Subcutaneous adipose tissue (tissue), 4 donors: ENCODE data around the gene HHIP. TPM values are rescaled to one million over a fixed set of nuclear protein-coding genes. Genes with fewer than 3 reads are reported as not detected.

Experiments
- small RNA-seq: library from RNA; depleted of rRNA; stranded (forward); fragments of <200 nt; gene quantifications from one replicate; pipeline ENCODE3, GENCODE V24; 2016
- total RNA-seq, 4 donors: library from RNA; depleted of rRNA; stranded (reverse); fragments of >200 nt; gene quantifications; one replicate each; pipeline ENCODE4 v1.1.0, GENCODE V29; 2016
- TF ChIP-seq, protein P1 (sequence below): fragments of 450-650 bp; IDR thresholded peaks from one replicate; pipeline ENCODE4 v1.5.1; 2016; ENCODE audit warnings: low read depth, mild to moderate bottlenecking, control low read depth, antibody characterized with exemption, moderate library complexity

HHIP gene
- total RNA-seq, 4 donors from 2014 or later, result 0.38 to 1.9 (median 1.0) TPM

DNA sequence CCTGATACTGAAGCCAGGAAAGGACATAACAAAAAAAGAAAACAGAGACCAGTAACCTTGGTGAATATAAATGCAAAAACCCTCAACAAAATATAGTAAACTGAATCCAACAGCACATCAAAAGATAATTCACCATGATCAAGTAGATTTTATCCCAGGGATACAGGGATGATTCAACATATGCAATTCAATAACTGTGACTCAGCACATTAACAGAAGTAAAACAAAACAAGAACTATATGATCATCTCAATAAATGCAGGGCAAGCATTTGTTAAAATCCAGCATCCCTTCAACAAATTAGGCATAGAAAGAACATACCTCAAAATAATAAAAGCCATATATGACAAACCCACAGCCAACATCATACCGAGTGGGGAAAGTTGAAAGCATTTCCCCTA is 112.0 kb downstream of the HHIP start:
- TF ChIP-seq, protein P1, sequence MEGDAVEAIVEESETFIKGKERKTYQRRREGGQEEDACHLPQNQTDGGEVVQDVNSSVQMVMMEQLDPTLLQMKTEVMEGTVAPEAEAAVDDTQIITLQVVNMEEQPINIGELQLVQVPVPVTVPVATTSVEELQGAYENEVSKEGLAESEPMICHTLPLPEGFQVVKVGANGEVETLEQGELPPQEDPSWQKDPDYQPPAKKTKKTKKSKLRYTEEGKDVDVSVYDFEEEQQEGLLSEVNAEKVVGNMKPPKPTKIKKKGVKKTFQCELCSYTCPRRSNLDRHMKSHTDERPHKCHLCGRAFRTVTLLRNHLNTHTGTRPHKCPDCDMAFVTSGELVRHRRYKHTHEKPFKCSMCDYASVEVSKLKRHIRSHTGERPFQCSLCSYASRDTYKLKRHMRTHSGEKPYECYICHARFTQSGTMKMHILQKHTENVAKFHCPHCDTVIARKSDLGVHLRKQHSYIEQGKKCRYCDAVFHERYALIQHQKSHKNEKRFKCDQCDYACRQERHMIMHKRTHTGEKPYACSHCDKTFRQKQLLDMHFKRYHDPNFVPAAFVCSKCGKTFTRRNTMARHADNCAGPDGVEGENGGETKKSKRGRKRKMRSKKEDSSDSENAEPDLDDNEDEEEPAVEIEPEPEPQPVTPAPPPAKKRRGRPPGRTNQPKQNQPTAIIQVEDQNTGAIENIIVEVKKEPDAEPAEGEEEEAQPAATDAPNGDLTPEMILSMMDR, result no peak

DNA sequence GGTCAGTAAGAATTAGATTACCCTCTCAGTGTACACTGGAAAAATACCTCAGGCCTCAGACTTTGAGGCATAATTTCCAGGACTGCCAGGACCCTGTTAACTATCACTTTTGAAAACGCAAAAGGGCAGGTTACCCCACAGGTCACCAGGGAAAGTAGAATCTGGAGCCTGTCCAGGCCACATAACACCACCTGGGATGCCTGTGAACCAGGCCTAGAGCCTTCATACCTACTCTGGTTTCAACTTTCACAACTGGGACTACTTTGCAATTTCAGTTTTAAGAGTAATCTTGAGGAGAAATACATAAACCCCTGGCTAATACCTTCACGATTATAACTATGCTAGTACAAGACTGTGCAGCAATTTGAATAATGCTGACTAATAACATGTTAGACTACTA is 132.4 kb downstream of the HHIP start:
- TF ChIP-seq, protein P1, result no peak

DNA sequence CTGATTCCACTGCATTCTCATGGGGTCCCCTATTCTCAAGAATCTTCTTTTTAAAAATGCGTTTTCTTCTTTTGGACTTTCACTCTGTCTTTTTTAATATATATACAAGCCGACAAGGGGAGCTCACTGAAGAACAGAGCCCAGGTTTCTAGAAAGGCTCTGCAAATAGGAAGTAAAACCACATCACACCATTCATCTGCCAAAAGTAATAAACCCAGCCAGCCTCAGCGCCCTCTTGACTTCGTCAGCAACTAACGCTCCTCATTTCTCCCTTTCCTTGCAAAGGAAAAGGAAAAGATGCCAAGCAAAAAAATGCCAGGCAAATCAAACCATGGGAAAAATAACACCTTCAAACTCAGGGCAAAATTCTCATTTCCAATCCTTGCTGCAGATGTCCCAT is 136.4 kb downstream of the HHIP start:
- TF ChIP-seq, protein P1, result no peak

DNA sequence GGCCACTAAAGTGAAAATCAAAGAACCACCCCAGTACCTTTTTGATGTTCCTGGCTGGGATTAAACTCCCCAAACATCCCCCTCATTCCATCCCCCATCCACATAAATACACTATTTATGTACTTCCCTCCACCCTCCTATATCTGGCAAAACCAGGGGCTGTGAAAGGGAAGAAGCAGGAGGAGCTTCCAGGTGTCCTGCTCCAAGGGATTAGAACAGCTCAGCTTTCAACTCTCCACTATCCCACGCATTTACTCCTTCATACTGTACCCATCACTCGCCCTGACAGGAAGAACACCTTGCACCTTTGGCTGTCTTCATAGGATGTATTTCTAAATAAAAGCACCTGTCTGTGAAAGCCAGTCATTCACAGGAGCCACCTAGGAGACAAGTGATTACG is 140.0 kb downstream of the HHIP start:
- TF ChIP-seq, protein P1, result no peak

DNA sequence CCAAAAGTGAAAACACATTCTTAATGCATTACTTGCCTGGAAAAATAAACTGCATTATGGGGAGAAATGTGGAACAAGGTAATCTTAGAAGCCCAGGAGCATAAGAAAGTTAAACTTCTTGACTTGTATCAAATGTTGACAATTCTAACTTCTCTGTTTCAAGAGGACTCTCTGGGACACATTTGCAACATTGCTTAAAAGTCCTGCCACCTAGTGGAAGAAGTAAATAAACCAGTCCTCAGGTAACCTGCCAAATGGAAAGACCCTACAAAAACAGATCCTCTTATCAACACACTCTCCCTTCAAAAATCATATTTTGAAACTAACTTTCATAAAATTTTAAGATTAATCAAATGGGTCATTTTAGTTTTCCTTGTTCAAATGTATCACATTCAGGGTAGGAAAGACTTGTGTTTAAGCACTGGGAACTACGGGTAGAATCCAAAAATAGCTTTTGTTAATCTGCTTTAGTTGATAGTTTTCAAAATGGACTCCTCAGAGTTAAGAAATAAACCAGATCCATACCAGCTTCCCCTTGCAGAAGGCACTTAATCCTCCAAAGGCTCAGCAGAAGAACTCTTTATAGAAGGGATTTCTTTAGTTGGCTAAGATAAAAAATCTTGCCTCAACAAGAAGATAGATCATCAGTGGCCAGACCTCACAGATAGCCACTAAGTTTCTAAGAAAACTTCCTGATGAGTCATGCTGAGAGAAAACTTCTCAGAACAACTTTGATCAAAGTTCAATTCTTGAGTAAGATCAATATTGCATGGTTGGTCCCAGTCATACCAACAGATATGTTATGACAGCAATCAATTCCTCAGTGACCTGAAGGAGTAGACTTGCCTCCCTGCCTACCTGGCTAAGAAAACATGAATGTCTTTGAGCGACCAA is 141.7 kb downstream of the HHIP start:
- TF ChIP-seq, protein P1, result no peak

DNA sequence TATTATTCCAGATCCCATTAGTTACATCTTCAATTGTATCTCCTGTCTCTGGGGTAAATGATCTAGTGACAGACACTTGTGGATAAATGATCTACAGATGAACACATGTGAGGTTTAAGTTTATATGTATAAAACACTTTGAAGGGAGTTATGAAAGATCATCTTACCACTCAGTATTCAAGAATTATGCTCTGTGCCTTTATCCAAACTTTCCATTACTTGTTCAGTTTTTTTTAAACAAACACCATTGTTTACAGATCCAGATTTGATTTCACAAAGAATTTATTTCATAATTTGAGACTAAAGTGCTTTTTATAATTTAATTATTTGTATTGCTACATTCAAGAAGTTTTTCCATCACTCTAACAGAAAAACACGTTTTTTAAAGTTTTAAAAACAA is 142.5 kb downstream of the HHIP start:
- TF ChIP-seq, protein P1, result no peak

Small RNAs within 50 kb of the gene (small RNA-seq; reads per million reads assigned to genes)
- gene RF02271, result not detected
